Measurements from ENCODE around the gene PTDSS2.

The PTDSS2 gene

GRCh38 chr11:445765-446588, 4.1 kb upstream of the PTDSS2 start:
- Histone ChIP-seq H4K20me1 (ENCODE audit: insufficient read depth, low read length) (no peaks in the 10 kb centered on the region), H3K27ac (ENCODE audit: low read depth, low read length, poor library complexity, severe bottlenecking) (no peak overlapping the region), H3K9ac (ENCODE audit: low read length) (no peak overlapping the region), H3K4me2 (ENCODE audit: low read length) (no peak overlapping the region), H3K4me3 (ENCODE audit: low read depth, low read length, poor library complexity, severe bottlenecking) (no peak overlapping the region), H3K79me2 (ENCODE audit: insufficient read depth, low read length) (no peaks in the 10 kb centered on the region), H2AFZ (ENCODE audit: low read length) (no peak overlapping the region), H3K9me3 (ENCODE audit: low read length) (no peaks in the 10 kb centered on the region), H3F3A (ENCODE audit: insufficient read depth, low read length) (no peaks in the 10 kb centered on the region), H3K27me3 (ENCODE audit: insufficient read depth, low read length) (0 out of 2 replicates have a peak, but pooled peaks cover 3% of the 10 kb centered on the region), H3K36me3 (ENCODE audit: insufficient read depth, low read length) (no peaks in the 10 kb centered on the region), H3K4me1 (ENCODE audit: insufficient read depth, low read length, severe bottlenecking) (peaks cover 24% of the 10 kb centered on the region), H3K9me2 (ENCODE audit: low read depth, low read length) (no peaks in the 10 kb centered on the region)
- TF ChIP-seq, protein P1, sequence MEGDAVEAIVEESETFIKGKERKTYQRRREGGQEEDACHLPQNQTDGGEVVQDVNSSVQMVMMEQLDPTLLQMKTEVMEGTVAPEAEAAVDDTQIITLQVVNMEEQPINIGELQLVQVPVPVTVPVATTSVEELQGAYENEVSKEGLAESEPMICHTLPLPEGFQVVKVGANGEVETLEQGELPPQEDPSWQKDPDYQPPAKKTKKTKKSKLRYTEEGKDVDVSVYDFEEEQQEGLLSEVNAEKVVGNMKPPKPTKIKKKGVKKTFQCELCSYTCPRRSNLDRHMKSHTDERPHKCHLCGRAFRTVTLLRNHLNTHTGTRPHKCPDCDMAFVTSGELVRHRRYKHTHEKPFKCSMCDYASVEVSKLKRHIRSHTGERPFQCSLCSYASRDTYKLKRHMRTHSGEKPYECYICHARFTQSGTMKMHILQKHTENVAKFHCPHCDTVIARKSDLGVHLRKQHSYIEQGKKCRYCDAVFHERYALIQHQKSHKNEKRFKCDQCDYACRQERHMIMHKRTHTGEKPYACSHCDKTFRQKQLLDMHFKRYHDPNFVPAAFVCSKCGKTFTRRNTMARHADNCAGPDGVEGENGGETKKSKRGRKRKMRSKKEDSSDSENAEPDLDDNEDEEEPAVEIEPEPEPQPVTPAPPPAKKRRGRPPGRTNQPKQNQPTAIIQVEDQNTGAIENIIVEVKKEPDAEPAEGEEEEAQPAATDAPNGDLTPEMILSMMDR (IDR thresholded peaks at IDR 0.05; ENCODE audit: low read length) = no peak
- TF ChIP-seq EZH2 (IDR thresholded peaks at IDR 0.05; ENCODE audit: borderline replicate concordance, low read length) = no peak

- Histone ChIP-seq H3K9me3 (ENCODE audit: low read length) (no peaks in the 10 kb centered on the region), H3K4me2 (ENCODE audit: low read length) (no peak overlapping the region), H3F3A (ENCODE audit: insufficient read depth, low read length) (no peaks in the 10 kb centered on the region), H2AFZ (ENCODE audit: low read length) (no peak overlapping the region), H3K4me3 (ENCODE audit: low read depth, low read length, poor library complexity, severe bottlenecking) (no peak overlapping the region), H4K20me1 (ENCODE audit: insufficient read depth, low read length) (no peaks in the 10 kb centered on the region), H3K4me1 (ENCODE audit: insufficient read depth, low read length, severe bottlenecking) (peaks cover 24% of the 10 kb centered on the region), H3K27ac (ENCODE audit: low read depth, low read length, poor library complexity, severe bottlenecking) (no peak overlapping the region), H3K9ac (ENCODE audit: low read length) (no peak overlapping the region), H3K9me2 (ENCODE audit: low read depth, low read length) (no peaks in the 10 kb centered on the region), H3K79me2 (ENCODE audit: insufficient read depth, low read length) (no peaks in the 10 kb centered on the region), H3K36me3 (ENCODE audit: insufficient read depth, low read length) (no peaks in the 10 kb centered on the region), H3K27me3 (ENCODE audit: insufficient read depth, low read length) (no peaks in the 10 kb centered on the region)
- no peak for TF ChIP-seq EZH2 (IDR thresholded peaks at IDR 0.05; ENCODE audit: borderline replicate concordance, low read length)
- TF ChIP-seq, protein P1 (IDR thresholded peaks at IDR 0.05; ENCODE audit: low read length) = no peak
Observed at GRCh38 chr11:446891-447290, 3.2 kb upstream of the PTDSS2 start.

GRCh38 chr11:447923-448731, 2.0 kb upstream of the PTDSS2 start:
- H3K9ac ChIP-seq (ENCODE audit: low read length) = peak overlapping the region; percentile 73
- TF ChIP-seq, protein P1 (IDR thresholded peaks at IDR 0.05; ENCODE audit: low read length) = peak; percentile 96
- no peak for TF ChIP-seq EZH2 (IDR thresholded peaks at IDR 0.05; ENCODE audit: borderline replicate concordance, low read length)
- no peaks in the 10 kb centered on the region for H3F3A ChIP-seq (ENCODE audit: insufficient read depth, low read length)
- H3K9me2 ChIP-seq (ENCODE audit: low read depth, low read length) = no peaks in the 10 kb centered on the region
- H3K4me1 ChIP-seq (ENCODE audit: insufficient read depth, low read length, severe bottlenecking) = peaks cover 24% of the 10 kb centered on the region
- no peaks in the 10 kb centered on the region; the same call in 1 of the 2 replicates for H3K36me3 ChIP-seq (ENCODE audit: insufficient read depth, low read length)
- no peaks in the 10 kb centered on the region for H3K27me3 ChIP-seq (ENCODE audit: insufficient read depth, low read length)
- peak overlapping the region; percentile 77 for H3K4me2 ChIP-seq (ENCODE audit: low read length)
- H4K20me1 ChIP-seq (ENCODE audit: insufficient read depth, low read length) = no peaks in the 10 kb centered on the region
- no peaks in the 10 kb centered on the region for H3K9me3 ChIP-seq (ENCODE audit: low read length)
- peak overlapping the region; percentile 74 for H3K4me3 ChIP-seq (ENCODE audit: low read depth, low read length, poor library complexity, severe bottlenecking)
- peak overlapping the region; percentile 78 for H3K27ac ChIP-seq (ENCODE audit: low read depth, low read length, poor library complexity, severe bottlenecking)
- H2AFZ ChIP-seq (ENCODE audit: low read length) = no peak overlapping the region
- H3K79me2 ChIP-seq (ENCODE audit: insufficient read depth, low read length) = no peaks in the 10 kb centered on the region
